Esophagus muscularis mucosa (tissue), 4 donors: ENCODE measurements around the gene DFFB. TPM values are rescaled to one million over a fixed set of nuclear protein-coding genes. Genes with fewer than 3 reads are reported as not detected.

Experiments used
- DNase-seq: peaks from one replicate; pipeline ENCODE4 v3.0.0-alpha.2; 2017; ENCODE audit errors: extremely low spot score
- H3K27ac ChIP-seq, 4 donors: fragments of 200-600 bp; sonication (generic); replicated peaks in 1 of 4; 1 replicate in 3 of 4; 2 replicates in 1 of 4; pipeline ENCODE4 v1.5.1; 2016 to 2019; ENCODE audit warnings: mild to moderate bottlenecking in 1 of 4
- H3K27me3 ChIP-seq, 4 donors: fragments of 200-600 bp; sonication (generic); one replicate each; pipeline versions ENCODE4 v1.5.1 to v1.6.0; 2016 to 2019
- H3K36me3 ChIP-seq, 4 donors: fragments of 200-600 bp; sonication (generic); one replicate each; pipeline ENCODE4 v1.5.1; 2016 to 2019
- H3K4me1 ChIP-seq, 4 donors: fragments of 200-600 bp; sonication (generic); one replicate each; pipeline ENCODE4 v1.5.1; 2016 to 2019
- H3K4me3 ChIP-seq, 4 donors: fragments of 200-600 bp; sonication (generic); 1 replicate in 2 of 4; 2 replicates in 2 of 4; pipeline ENCODE4 v1.5.1; 2016 to 2019; ENCODE audit warnings: mild to moderate bottlenecking in 4 of 4, moderate library complexity in 1 of 4
- H3K9me3 ChIP-seq, 4 donors: fragments of 200-600 bp; sonication (generic); 1 replicate in 3 of 4; 2 replicates in 1 of 4; pipeline ENCODE4 v1.5.1; 2016 to 2019
- CTCF ChIP-seq, 3 experiments: fragments of 200-600 bp in 2 of 3; fragments of 450-650 bp in 1 of 3; sonication (generic) in 2 of 3; IDR thresholded peaks; one replicate each; pipeline ENCODE4 v1.5.1; 2017 to 2019; ENCODE audit warnings: antibody characterized with exemption in 3 of 3, mild to moderate bottlenecking in 2 of 3, moderate library complexity in 1 of 3
- EP300 ChIP-seq: sonication (generic); formaldehyde crosslinking; IDR thresholded peaks from one replicate; pipeline ENCODE4 v1.6.1; 2017; ENCODE audit warnings: antibody characterized with exemption
- POLR2A ChIP-seq: fragments of 450-650 bp; IDR thresholded peaks from one replicate; pipeline ENCODE4 v1.6.1; 2017; ENCODE audit warnings: antibody characterized with exemption, moderate library complexity, mild to moderate bottlenecking, low read depth
- POLR2AphosphoS5 ChIP-seq, 2 donors: sonication (generic); formaldehyde crosslinking; IDR thresholded peaks; one replicate each; pipeline ENCODE4 v1.6.1; 2017; ENCODE audit warnings: antibody characterized with exemption in 2 of 2
- WGBS: methylation state at CpG from one replicate; pipeline ENCODE4 v1.1.5; 2018; 5-methylcytosine and 5-hydroxymethylcytosine counted together
- intact Hi-C: fragments of 100-400 bp; cut with DNase I; formaldehyde crosslinking; loops from one replicate; pipeline ENCODE4 v1.15.1; 2023
- total RNA-seq, 4 donors: library from RNA; depleted of rRNA; stranded (reverse); fragments of >200 nt; gene quantifications; one replicate each; pipeline versions ENCODE4 v1.1.0 to v1.2.1, GENCODE V29; 2016

DFFB gene
- total RNA-seq, 4 donors from 2014 or later: 5.0 to 13.4 (median 5.2) TPM

- H3K4me3 ChIP-seq: no peak overlapping the region
- H3K4me1 ChIP-seq: no peaks in the 10 kb centered on the region
- H3K27ac ChIP-seq: no peak overlapping the region
- 91% methylated on average over 15 of the region's 15 CpGs for WGBS
- intact Hi-C loops: no loop called here
- TF ChIP-seq POLR2A: no peak
- no peak for TF ChIP-seq EP300
- no peaks in the 10 kb centered on the region for H3K9me3 ChIP-seq
- no peak for DNase-seq
- H3K36me3 ChIP-seq: peaks cover 43 to 100% (median 83%) of the 10 kb centered on the region in 4 donors
- no peaks in the 10 kb centered on the region for H3K27me3 ChIP-seq
These were observed 35.4 kb upstream of the DFFB start for GRCh38 chr1:3821908-3822307.

DNA sequence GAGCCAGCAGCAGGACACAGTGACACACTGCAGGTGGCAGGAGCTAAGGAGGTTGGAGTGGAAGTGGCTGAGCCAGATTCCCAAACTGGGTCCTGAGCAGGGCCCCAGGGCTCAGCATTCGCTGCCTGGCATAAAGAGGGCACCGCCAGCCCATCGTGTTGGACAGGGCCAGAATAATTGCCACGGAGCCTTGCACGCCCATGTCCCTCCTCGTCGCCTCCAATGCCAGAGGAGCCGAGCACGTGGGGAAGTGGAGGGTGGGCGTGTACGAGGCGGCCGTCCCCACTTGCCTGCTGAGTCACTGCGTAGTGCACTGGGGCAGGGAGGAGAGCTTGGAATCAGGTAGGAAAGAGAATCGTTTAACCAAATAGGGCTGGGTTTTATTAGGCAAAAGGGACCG, 34.9 kb upstream of the DFFB start:
- Histone ChIP-seq H3K4me3 (no peak overlapping the region), H3K9me3 (no peaks in the 10 kb centered on the region), H3K27me3 (no peaks in the 10 kb centered on the region), H3K4me1 (no peaks in the 10 kb centered on the region), H3K36me3 (peaks cover 43 to 100% (median 87%) of the 10 kb centered on the region in 4 donors), H3K27ac (no peak overlapping the region)
- no peak for TF ChIP-seq POLR2AphosphoS5 (IDR thresholded peaks at IDR 0.05)
- no peak for TF ChIP-seq CTCF (IDR thresholded peaks at IDR 0.05)
- TF ChIP-seq EP300: no peak
- no peak for TF ChIP-seq POLR2A
- WGBS: 78% methylated on average over 16 of the region's 16 CpGs
- intact Hi-C loops: no loop called here
- DNase-seq: no peak

DNA sequence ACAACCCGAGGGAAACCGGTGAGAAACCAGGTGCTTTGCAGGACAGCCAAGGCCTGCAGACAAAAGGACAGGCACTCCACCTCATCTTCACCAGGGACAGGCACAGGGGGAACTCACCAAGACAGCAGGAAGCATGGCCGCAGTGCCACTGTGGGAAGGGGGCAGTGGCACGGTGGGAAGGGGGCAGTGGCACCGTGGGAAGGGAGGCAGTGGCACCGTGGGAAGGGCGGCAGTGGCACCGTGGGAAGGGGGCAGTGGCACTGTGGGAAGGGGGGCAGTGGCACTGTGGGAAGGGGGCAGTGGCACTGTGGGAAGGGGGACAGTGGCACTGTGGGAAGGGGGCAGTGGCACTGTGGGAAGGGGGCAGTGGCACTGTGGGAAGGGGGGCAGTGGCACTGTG, 32.6 kb upstream of the DFFB start:
- intact Hi-C loops: no loop called here
- DNase-seq: no peak
- Histone ChIP-seq H3K27ac (no peak overlapping the region), H3K36me3 (peaks cover 63 to 100% (median 98%) of the 10 kb centered on the region in 4 donors), H3K9me3 (no peaks in the 10 kb centered on the region), H3K4me1 (no peaks in the 10 kb centered on the region), H3K27me3 (no peaks in the 10 kb centered on the region), H3K4me3 (no peak overlapping the region)
- TF ChIP-seq POLR2A: no peak
- 89% methylated on average over 8 of the region's 8 CpGs for WGBS

GRCh38 chr1:3825356-3825755, 31.9 kb upstream of the DFFB start:
- intact Hi-C loops: no loop called here
- Histone ChIP-seq H3K4me3 (no peak overlapping the region), H3K4me1 (no peaks in the 10 kb centered on the region), H3K36me3 (peaks cover 67 to 100% (median 99%) of the 10 kb centered on the region in 4 donors), H3K9me3 (no peaks in the 10 kb centered on the region), H3K27ac (no peak overlapping the region), H3K27me3 (no peaks in the 10 kb centered on the region)
- 70% methylated on average over 12 of the region's 15 CpGs for WGBS
- TF ChIP-seq EP300 (no peak), POLR2A (no peak), POLR2AphosphoS5 (IDR thresholded peaks at IDR 0.05) (no peak), CTCF (IDR thresholded peaks at IDR 0.05) (no peak)
- DNase-seq: no peak

DNA sequence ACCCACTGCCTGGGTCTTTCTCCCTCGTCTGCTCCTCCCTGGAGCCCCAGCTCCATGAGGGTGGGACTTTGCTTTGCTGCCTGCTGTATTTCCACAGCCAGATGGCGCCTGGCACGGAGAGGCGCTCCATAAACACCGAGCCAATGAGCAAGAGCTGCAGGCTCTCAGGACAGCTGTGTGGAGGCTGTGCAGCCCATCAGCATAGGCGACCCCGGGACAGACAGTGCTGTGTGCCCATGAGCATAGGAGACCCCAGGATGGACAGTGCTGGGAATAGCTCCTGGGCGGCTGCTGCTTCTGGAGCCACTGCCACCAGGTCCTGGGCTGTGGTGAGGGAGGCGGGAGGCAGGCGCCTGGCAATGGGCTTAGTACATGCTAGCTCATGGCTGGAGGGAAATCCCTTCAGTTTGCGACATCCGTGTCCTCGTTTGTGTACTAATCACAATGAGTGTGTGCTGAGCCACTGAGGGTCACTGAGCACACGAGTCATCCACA, 29.4 kb upstream of the DFFB start:
- H3K27ac ChIP-seq: no peak overlapping the region
- TF ChIP-seq EP300: no peak
- TF ChIP-seq POLR2AphosphoS5 (IDR thresholded peaks at IDR 0.05): no peak
- no peak for TF ChIP-seq POLR2A
- no peak for TF ChIP-seq CTCF (IDR thresholded peaks at IDR 0.05)
- H3K27me3 ChIP-seq: no peaks in the 10 kb centered on the region
- H3K4me1 ChIP-seq: no peaks in the 10 kb centered on the region
- intact Hi-C loops: no loop called here
- DNase-seq: no peak
- WGBS: 95% methylated on average over 6 of the region's 14 CpGs
- H3K4me3 ChIP-seq: no peak overlapping the region
- no peaks in the 10 kb centered on the region for H3K9me3 ChIP-seq
- H3K36me3 ChIP-seq: peaks cover 56 to 100% (median 98%) of the 10 kb centered on the region in 4 donors

GRCh38 chr1:3828391-3828790, 28.9 kb upstream of the DFFB start:
- H3K36me3 ChIP-seq: peaks cover 50 to 100% (median 98%) of the 10 kb centered on the region in 4 donors

More at GRCh38 chr1:3828391-3828790, 28.9 kb upstream of the DFFB start:
- intact Hi-C loops: no loop called here
- Histone ChIP-seq H3K9me3 (no peaks in the 10 kb centered on the region), H3K27ac (no peak overlapping the region), H3K4me3 (no peak overlapping the region), H3K27me3 (no peaks in the 10 kb centered on the region), H3K4me1 (no peaks in the 10 kb centered on the region)
- TF ChIP-seq POLR2AphosphoS5 (IDR thresholded peaks at IDR 0.05): no peak
- no peak for TF ChIP-seq POLR2A
- TF ChIP-seq CTCF (IDR thresholded peaks at IDR 0.05): no peak
- TF ChIP-seq EP300: no peak
- 95% methylated on average over 8 of the region's 8 CpGs for WGBS
- DNase-seq: no peak
